A549 treated with Hydrocortisone at 1 μM for 4 hours (cell line): Measurements from ENCODE around the gene TGIF2. TPM values are rescaled to one million over a fixed set of nuclear protein-coding genes. Genes with fewer than 3 reads are reported as not detected.

Experiments
- total RNA-seq: library from RNA; stranded (reverse); fragments of 200-300 nt; extraction: Qiagen RNA extraction; gene quantifications from 5 replicates; pipeline ENCODE4 v1.2.3, GENCODE V29; 2022

Gene TGIF2
- total RNA-seq: 2.9 to 4.4 TPM (median 4.0 TPM) in 5 replicates

GRCh38 chr20:36573103-36573797, at the start of gene TGIF2:
TGIF2 (plus strand) TSS chr20:36573597; CDS start chr20:36578775, 5,178 bp downstream.

GRCh38 chr20:36541227-36541767, 32.1 kb upstream of the TGIF2 start, which contains the start of gene MYL9:
MYL9 (plus strand) TSS chr20:36541519; CDS start chr20:36544885, 3,366 bp downstream.

GRCh38 chr20:36605399-36606157, 32.2 kb downstream of the TGIF2 start, which contains the start of gene RAB5IF:
RAB5IF (plus strand) TSS chr20:36605779; CDS start chr20:36605952, 173 bp downstream.

Other genes starting within 250 kb of the TGIF2 start
- 14.8 to 28.3 TPM (median 18.9 TPM) in 5 replicates for gene MYL9, start 32.1 kb upstream of the TGIF2 start, total RNA-seq
- 189 to 271 TPM (median 253 TPM) in 5 replicates for gene RAB5IF, start 32.2 kb downstream of the TGIF2 start, total RNA-seq
- gene SLA2, start 72.6 kb downstream of the TGIF2 start, total RNA-seq: 0.02 to 0.20 TPM (median 0.14 TPM) in 3 of 5 replicates, not detected in the others
- gene NDRG3, start 172.5 kb downstream of the TGIF2 start, total RNA-seq: 19.8 to 23.6 TPM (median 21.1 TPM) in 5 replicates
- gene DSN1, start 200.2 kb downstream of the TGIF2 start, total RNA-seq: 23.4 to 30.0 TPM (median 24.5 TPM) in 5 replicates